GM23248 (cell line): ENCODE results near the gene MYO5B. TPM values are rescaled to one million over a fixed set of nuclear protein-coding genes. Genes with fewer than 3 reads are reported as not detected.

Experiments used
- DNase-seq: peaks from one replicate; pipeline ENCODE4 v3.0.0-alpha.2; 2015
- H2AFZ ChIP-seq: fragments of 200-600 bp; sonication (generic); 2 replicates; pipeline ENCODE4 v1.6.1; 2016; ENCODE audit warnings: antibody characterized with exemption
- H3F3A ChIP-seq: fragments of 200-600 bp; sonication (generic); 2 replicates; pipeline ENCODE4 v1.6.1; 2016; ENCODE audit warnings: mild to moderate bottlenecking, antibody characterized with exemption, mixed run types; ENCODE audit not compliant: insufficient read depth
- H3K27ac ChIP-seq: fragments of 200-600 bp; sonication (generic); 2 replicates; pipeline ENCODE4 v1.5.1; 2016; ENCODE audit warnings: mild to moderate bottlenecking
- H3K27me3 ChIP-seq: fragments of 200-600 bp; sonication (generic); replicated peaks from 2 replicates; pipeline ENCODE4 v1.6.1; 2016; ENCODE audit warnings: mild to moderate bottlenecking; ENCODE audit not compliant: insufficient read depth
- H3K36me3 ChIP-seq: fragments of 200-600 bp; sonication (generic); 2 replicates; pipeline ENCODE4 v1.6.1; 2016; ENCODE audit warnings: low read depth, mild to moderate bottlenecking
- H3K4me1 ChIP-seq: fragments of 200-600 bp; sonication (generic); 2 replicates; pipeline ENCODE4 v1.6.1; 2016; ENCODE audit warnings: mild to moderate bottlenecking; ENCODE audit not compliant: insufficient read depth
- H3K4me2 ChIP-seq: fragments of 200-600 bp; sonication (generic); one replicate; pipeline ENCODE4 v1.6.1; 2016; ENCODE audit warnings: mild to moderate bottlenecking; ENCODE audit not compliant: unreplicated experiment
- H3K4me3 ChIP-seq: fragments of 200-600 bp; sonication (generic); 2 replicates; pipeline ENCODE4 v1.5.1; 2016; ENCODE audit warnings: mild to moderate bottlenecking
- H3K79me2 ChIP-seq: fragments of 200-600 bp; sonication (generic); 2 replicates; pipeline ENCODE4 v1.6.1; 2016; ENCODE audit warnings: mild to moderate bottlenecking; ENCODE audit not compliant: insufficient read depth
- H3K9ac ChIP-seq: fragments of 200-600 bp; sonication (generic); 2 replicates; pipeline ENCODE4 v1.6.1; 2016; ENCODE audit warnings: mild to moderate bottlenecking
- H3K9me2 ChIP-seq: fragments of 200-600 bp; sonication (generic); 2 replicates; pipeline ENCODE4 v1.6.1; 2016; ENCODE audit warnings: mixed run types, mild to moderate bottlenecking, moderate library complexity; ENCODE audit not compliant: insufficient read depth
- H3K9me3 ChIP-seq: fragments of 200-600 bp; sonication (generic); one replicate; pipeline ENCODE4 v1.6.1; 2017; ENCODE audit warnings: low read depth
- H4K20me1 ChIP-seq: fragments of 200-600 bp; sonication (generic); 2 replicates; pipeline ENCODE4 v1.6.0; 2016; ENCODE audit not compliant: insufficient read depth
- EZH2 ChIP-seq: fragments of 200-600 bp; sonication (generic); IDR thresholded peaks from 2 replicates; pipeline ENCODE4 v1.6.1; 2018; ENCODE audit warnings: antibody characterized with exemption, mild to moderate bottlenecking; ENCODE audit not compliant: insufficient read depth, poor library complexity, severe bottlenecking
- EZH2phosphoT487 ChIP-seq: fragments of 200-600 bp; sonication (generic); IDR thresholded peaks from 2 replicates; pipeline ENCODE4 v1.6.1; 2018; ENCODE audit warnings: antibody characterized with exemption, moderate library complexity, mild to moderate bottlenecking, low read depth; ENCODE audit not compliant: insufficient read depth
- WGBS, 2 experiments: methylation state at CpG; one replicate each; pipeline ENCODE4 v1.1.6; 2015 to 2017; ENCODE audit warnings: low lambda C conversion rate in 2 of 2, low coverage in 1 of 2; ENCODE audit errors: missing lambda C conversion rate in 2 of 2; 5-methylcytosine and 5-hydroxymethylcytosine counted together
- in situ Hi-C: fragments of 300-500 bp; cut with MboI; formaldehyde crosslinking; loops from 2 replicates; pipeline ENCODE4 v1.15.0; 2020
- polyA plus RNA-seq: library from polyadenylated mRNA; unstranded; fragments of >200 nt; fragmentation: Nextera tagmentation; extraction: Ambion mirVana; gene quantifications from 2 replicates; pipeline ENCODE4 v1.2.1, GENCODE V29; 2016
- total RNA-seq: library from RNA; depleted of rRNA; stranded (reverse); fragments of >200 nt; shearing (Covaris generic); gene quantifications from 2 replicates; pipeline ENCODE4 v1.2.3, GENCODE V29; 2014

The MYO5B gene
- total and polyA plus RNA-seq, 2 experiments from 2014 or later = 0.03 TPM; not detected in 1

DNA sequence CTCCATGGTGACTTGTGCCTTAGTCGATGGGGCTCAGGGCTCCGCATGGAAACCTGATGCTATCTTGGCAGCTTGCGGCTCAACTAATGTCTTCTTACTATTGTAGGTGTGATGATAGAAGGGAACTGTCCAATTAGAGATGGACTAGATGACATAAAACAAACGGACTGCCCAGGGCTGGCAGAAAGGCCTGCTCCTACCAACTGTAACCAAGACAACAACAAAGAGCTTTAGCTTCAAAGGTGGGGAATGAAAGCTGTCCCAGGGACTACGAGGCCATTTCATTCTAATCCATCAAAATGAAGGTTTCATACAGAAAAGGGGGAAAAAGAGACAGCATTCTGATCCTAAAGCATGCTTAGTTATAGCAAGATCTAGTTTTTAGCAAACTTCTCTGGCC, 194.7 kb downstream of the MYO5B start:
- Histone ChIP-seq H3K9me2 (no peaks in the 10 kb centered on the region), H3K4me2 (no peak overlapping the region), H4K20me1 (no peaks in the 10 kb centered on the region), H3F3A (no peaks in the 10 kb centered on the region), H3K27ac (no peak overlapping the region), H2AFZ (no peak overlapping the region), H3K27me3 (no peaks in the 10 kb centered on the region; the same call in 1 of the 2 replicates), H3K9me3 (no peaks in the 10 kb centered on the region), H3K9ac (no peak overlapping the region), H3K36me3 (no peaks in the 10 kb centered on the region), H3K79me2 (no peaks in the 10 kb centered on the region), H3K4me3 (no peak overlapping the region), H3K4me1 (no peaks in the 10 kb centered on the region)
- DNase-seq = no peak
- in situ Hi-C loops = no loop called here
- 62 to 63% methylated on average over 5 of the region's 5 CpGs for WGBS, 2 experiments
- TF ChIP-seq EZH2 (no peak), EZH2phosphoT487 (no peak)

DNA sequence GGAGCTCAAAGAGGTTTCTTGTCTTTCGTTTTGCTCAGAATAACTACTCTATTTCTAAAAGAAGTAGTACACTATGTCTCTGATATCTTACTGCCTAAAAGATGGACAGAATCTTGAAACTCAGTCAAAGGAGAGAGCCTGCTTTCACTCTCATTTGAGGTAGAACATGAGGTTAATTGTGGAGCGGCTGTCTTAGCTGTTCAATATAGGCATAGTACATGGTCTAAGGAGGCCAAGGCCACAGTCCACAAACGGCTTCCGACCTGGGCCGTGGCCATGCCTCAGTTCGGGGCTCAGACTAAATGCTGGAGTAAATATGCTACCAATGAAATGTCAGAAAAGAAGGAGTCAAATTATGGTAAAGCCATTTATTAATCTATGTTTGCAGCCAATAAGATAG, 195.8 kb downstream of the MYO5B start:
- 61 to 66% methylated on average over 6 of the region's 6 CpGs for WGBS, 2 experiments
- Histone ChIP-seq H3K36me3 (no peaks in the 10 kb centered on the region), H2AFZ (no peak overlapping the region), H4K20me1 (no peaks in the 10 kb centered on the region), H3K79me2 (no peaks in the 10 kb centered on the region), H3K27ac (no peak overlapping the region), H3K4me1 (no peaks in the 10 kb centered on the region), H3K9me2 (no peaks in the 10 kb centered on the region), H3K4me3 (no peak overlapping the region), H3K9ac (no peak overlapping the region), H3K27me3 (no peaks in the 10 kb centered on the region; the same call in 1 of the 2 replicates), H3K4me2 (no peak overlapping the region), H3F3A (no peaks in the 10 kb centered on the region), H3K9me3 (no peaks in the 10 kb centered on the region)
- no peak for TF ChIP-seq EZH2
- TF ChIP-seq EZH2phosphoT487 = no peak
- in situ Hi-C loops = no loop called here
- DNase-seq = no peak

DNA sequence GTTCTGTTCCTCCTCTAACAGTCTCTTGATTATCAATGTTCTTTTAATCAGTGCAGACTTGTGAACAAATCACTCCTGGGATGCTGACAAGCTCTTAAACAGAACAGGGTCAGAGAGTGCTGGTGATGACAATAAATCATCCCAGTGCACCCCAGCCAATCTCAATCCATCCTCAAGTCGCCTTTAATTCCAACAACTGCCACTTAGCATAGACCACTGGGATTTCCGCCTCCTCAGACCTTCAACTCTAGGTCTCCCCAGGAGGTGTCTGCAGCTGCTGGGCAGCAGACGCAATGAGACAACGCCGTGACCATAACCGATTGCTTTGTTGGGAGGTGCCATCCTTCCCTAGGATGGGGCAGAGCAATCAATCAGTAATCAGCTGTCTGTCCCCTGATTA, 197.4 kb downstream of the MYO5B start:
- no peak overlapping the region for H2AFZ ChIP-seq
- no peaks in the 10 kb centered on the region for H4K20me1 ChIP-seq
- H3K79me2 ChIP-seq = no peaks in the 10 kb centered on the region
- H3K27ac ChIP-seq = no peak overlapping the region
- H3K4me3 ChIP-seq = no peak overlapping the region
- no peak overlapping the region for H3K9ac ChIP-seq
- H3K4me2 ChIP-seq = no peak overlapping the region
- H3K9me2 ChIP-seq = no peaks in the 10 kb centered on the region
- no peaks in the 10 kb centered on the region for H3K9me3 ChIP-seq
- WGBS, 2 experiments = 44 to 51% methylated on average over 6 of the region's 6 CpGs
- H3K4me1 ChIP-seq = no peaks in the 10 kb centered on the region
- no peaks in the 10 kb centered on the region; the same call in 1 of the 2 replicates for H3K27me3 ChIP-seq
- H3K36me3 ChIP-seq = no peaks in the 10 kb centered on the region
- no peak for DNase-seq
- in situ Hi-C loops = no loop called here
- no peaks in the 10 kb centered on the region for H3F3A ChIP-seq
- no peak for TF ChIP-seq EZH2
- TF ChIP-seq EZH2phosphoT487 = no peak

DNA sequence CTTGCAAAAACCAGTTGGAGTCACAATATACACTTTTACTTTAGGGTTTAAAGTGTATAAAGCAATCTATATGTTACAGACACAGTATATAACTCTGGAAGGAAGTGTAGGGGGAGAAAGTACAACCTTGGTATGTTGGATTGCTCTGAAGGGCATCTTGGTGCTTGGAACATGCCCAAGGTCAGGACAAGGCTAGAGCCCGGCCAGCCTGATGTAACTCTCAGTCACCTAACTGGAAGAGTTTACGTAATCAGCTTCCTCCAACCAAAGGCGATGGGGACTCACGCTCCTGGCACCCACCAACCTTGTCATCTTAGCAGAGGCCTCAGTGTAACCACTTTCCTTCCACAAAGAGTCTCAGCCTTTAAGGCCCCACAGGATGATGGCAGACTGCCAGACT, 200.5 kb downstream of the MYO5B start:
- H3K9me2 ChIP-seq = no peaks in the 10 kb centered on the region
- H3K4me2 ChIP-seq = no peak overlapping the region
- no peak overlapping the region for H3K4me3 ChIP-seq
- no peaks in the 10 kb centered on the region for H3K9me3 ChIP-seq
- H3K79me2 ChIP-seq = no peaks in the 10 kb centered on the region
- no peak overlapping the region for H3K9ac ChIP-seq
- WGBS, 2 experiments = 55 to 71% methylated on average over 4 of the region's 4 CpGs
- no peaks in the 10 kb centered on the region for H3K36me3 ChIP-seq
- no peaks in the 10 kb centered on the region for H3K4me1 ChIP-seq
- no peak overlapping the region for H2AFZ ChIP-seq
- H3K27ac ChIP-seq = no peak overlapping the region
- H4K20me1 ChIP-seq = no peaks in the 10 kb centered on the region
- H3F3A ChIP-seq = no peaks in the 10 kb centered on the region
- in situ Hi-C loops = no loop called here
- H3K27me3 ChIP-seq = no peaks in the 10 kb centered on the region
- TF ChIP-seq EZH2 (no peak), EZH2phosphoT487 (no peak)
- no peak for DNase-seq

DNA sequence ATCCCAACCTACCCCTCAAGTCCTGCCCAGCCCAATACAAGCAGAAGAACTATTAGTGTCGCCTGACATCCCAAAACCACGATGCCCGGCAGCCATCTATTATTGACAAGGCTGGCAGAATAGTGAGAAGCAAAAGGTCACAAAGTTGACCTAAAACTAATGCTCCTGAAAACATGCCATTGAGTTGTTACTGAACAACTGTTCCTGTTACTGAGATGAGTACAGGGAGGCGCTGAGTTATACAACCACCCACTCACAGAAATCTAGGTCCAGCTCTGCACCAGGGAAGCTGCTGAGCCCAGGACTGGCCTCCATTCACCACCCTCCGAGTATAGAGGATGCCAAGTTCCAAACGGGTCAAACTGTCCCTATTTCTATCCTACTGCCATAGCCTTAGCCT, 201.6 kb downstream of the MYO5B start:
- no peaks in the 10 kb centered on the region for H3F3A ChIP-seq
- H3K9me2 ChIP-seq = no peaks in the 10 kb centered on the region
- no peak for TF ChIP-seq EZH2phosphoT487
- TF ChIP-seq EZH2 = no peak
- no peak overlapping the region for H3K4me2 ChIP-seq
- H3K27me3 ChIP-seq = no peaks in the 10 kb centered on the region
- 32 to 37% methylated on average over 6 of the region's 6 CpGs for WGBS, 2 experiments
- H3K27ac ChIP-seq = no peak overlapping the region
- in situ Hi-C loops = no loop called here
- H3K9ac ChIP-seq = no peak overlapping the region
- H3K79me2 ChIP-seq = no peaks in the 10 kb centered on the region
- no peaks in the 10 kb centered on the region for H4K20me1 ChIP-seq
- no peaks in the 10 kb centered on the region for H3K36me3 ChIP-seq
- no peaks in the 10 kb centered on the region for H3K4me1 ChIP-seq
- no peak overlapping the region for H3K4me3 ChIP-seq
- H2AFZ ChIP-seq = no peak overlapping the region
- H3K9me3 ChIP-seq = no peaks in the 10 kb centered on the region
- DNase-seq = no peak
